Measurements from ENCODE around the gene SZT2. TPM values are rescaled to one million over a fixed set of nuclear protein-coding genes. Genes with fewer than 3 reads are reported as not detected.
"Not testable (repeated sequence)": the region's sequence is repeated elsewhere in the genome, so short reads cannot be mapped to it uniquely, and the experiment has no call there.

SZT2 gene
- total RNA-seq, 1 experiment from 2014 or later, result 28.4 TPM

- H3K4me3 Mint-ChIP-seq, result not testable (repeated sequence)
- CTCF ChIA-PET, result interaction anchor here (1.1 to 3.1 kb wide), 7 partner anchors 84 to 500 kb away, joined by 3 to 100 read pairs (median 10); partner anchors contain the start of gene C1orf210
Measured at GRCh38 chr1:43413426-43413825, 23.7 kb downstream of the SZT2 start.

DNA sequence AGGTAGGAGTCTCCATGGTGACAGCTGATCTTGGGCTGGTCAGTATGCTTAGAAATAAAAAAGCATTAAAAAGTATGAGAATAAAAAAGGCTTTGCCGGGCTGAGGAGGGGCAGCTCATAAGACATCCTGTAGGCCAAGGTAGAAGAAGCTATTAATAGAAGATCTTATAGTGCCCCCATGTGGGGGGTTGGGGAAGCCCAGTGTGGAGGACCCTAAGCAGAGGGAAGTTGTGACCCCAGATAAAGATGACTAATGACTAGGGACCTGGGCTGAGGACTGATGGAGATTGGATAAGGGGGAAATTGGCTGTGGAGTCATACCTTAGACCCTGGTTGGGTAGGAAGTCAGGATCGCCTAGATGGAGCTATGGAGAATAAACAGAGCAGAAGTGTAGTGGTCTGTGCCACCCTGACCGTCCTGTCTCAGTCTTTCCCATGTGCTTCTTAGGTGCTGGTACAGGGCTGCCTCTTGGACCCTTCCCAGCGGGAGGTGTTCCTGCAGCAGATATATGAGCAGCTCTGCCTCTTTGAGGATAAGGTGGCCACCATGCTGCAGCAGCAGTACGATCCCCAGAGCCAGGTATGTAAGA is 25.0 kb downstream of the SZT2 start:
- DNase-seq (ENCODE audit: low spot score) (peak; percentile 81), ATAC-seq (peak; percentile 98)
- Mint-ChIP-seq H3K9me3 (peaks cover 6% of the 10 kb centered on the region), H3K27me3 (ENCODE audit: low read depth) (no peaks in the 10 kb centered on the region), H3K36me3 (peaks cover 7% of the 10 kb centered on the region), H3K4me3 (no peak overlapping the region), H3K27ac (no peak overlapping the region), H3K4me1 (no peaks in the 10 kb centered on the region)
- ChIA-PET POLR2A (interaction anchor here (0.5 to 1.6 kb wide), 3 partner anchors 56 to 569 kb away, joined by 3 to 7 read pairs (median 4); partner anchors contain the start of genes CDC20 and ZNF691), CTCF (interaction anchor here (0.5 to 3.1 kb wide), 52 partner anchors 9 to 516 kb away, joined by 3 to 100 read pairs (median 4); partner anchors contain the start of genes C1orf210, CDC20, CFAP57 and EBNA1BP2)
- TF ChIP-seq, protein P1, sequence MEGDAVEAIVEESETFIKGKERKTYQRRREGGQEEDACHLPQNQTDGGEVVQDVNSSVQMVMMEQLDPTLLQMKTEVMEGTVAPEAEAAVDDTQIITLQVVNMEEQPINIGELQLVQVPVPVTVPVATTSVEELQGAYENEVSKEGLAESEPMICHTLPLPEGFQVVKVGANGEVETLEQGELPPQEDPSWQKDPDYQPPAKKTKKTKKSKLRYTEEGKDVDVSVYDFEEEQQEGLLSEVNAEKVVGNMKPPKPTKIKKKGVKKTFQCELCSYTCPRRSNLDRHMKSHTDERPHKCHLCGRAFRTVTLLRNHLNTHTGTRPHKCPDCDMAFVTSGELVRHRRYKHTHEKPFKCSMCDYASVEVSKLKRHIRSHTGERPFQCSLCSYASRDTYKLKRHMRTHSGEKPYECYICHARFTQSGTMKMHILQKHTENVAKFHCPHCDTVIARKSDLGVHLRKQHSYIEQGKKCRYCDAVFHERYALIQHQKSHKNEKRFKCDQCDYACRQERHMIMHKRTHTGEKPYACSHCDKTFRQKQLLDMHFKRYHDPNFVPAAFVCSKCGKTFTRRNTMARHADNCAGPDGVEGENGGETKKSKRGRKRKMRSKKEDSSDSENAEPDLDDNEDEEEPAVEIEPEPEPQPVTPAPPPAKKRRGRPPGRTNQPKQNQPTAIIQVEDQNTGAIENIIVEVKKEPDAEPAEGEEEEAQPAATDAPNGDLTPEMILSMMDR (IDR thresholded peaks at IDR 0.05), result peak; percentile 58
- TF ChIP-seq, protein P2, sequence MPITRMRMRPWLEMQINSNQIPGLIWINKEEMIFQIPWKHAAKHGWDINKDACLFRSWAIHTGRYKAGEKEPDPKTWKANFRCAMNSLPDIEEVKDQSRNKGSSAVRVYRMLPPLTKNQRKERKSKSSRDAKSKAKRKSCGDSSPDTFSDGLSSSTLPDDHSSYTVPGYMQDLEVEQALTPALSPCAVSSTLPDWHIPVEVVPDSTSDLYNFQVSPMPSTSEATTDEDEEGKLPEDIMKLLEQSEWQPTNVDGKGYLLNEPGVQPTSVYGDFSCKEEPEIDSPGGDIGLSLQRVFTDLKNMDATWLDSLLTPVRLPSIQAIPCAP (CRISPR knock-in tag; IDR thresholded peaks at IDR 0.05), result no peak
- no peak for TF ChIP-seq NR1H2 (CRISPR knock-in tag; IDR thresholded peaks at IDR 0.05)

More at GRCh38 chr1:43413426-43413825, 23.7 kb downstream of the SZT2 start:
- H3K36me3 Mint-ChIP-seq, result peaks cover 10% of the 10 kb centered on the region
- not testable (repeated sequence) for DNase-seq (ENCODE audit: low spot score); H3K4me1 Mint-ChIP-seq; H3K9me3 Mint-ChIP-seq; H3K27ac Mint-ChIP-seq; ATAC-seq; H3K27me3 Mint-ChIP-seq (ENCODE audit: low read depth)
- POLR2A ChIA-PET, result interaction anchor here (1.6 kb wide), 1 partner anchor 55 kb away, joined by 7 read pairs; the partner anchor contains the start of gene CDC20
- TF ChIP-seq GTF2I (CRISPR knock-in tag; conservative IDR thresholded peaks at IDR 0.05), result 0 out of 2 replicates have a peak, but pooled peaks have one; percentile 32

DNA sequence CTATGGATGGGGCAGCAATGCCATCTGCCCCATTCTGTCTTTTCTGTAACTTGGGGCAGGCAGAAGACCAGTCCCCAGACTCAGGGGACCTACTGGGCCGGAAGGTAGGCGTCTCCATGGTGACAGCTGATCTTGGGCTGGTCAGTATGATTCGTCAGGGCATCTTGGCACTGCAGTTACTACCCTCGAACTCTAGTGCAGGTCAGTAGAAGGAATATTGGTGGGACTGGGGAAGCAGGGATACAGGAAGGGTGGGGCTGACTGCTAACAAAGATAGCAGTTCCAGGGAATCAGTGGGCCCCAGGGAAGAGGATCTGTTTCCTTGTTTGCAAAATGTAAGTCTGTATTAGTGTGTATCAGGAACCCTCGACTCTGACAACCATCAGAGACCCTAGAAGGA is 26.2 kb downstream of the SZT2 start:
- peaks cover 6% of the 10 kb centered on the region for H3K9me3 Mint-ChIP-seq
- POLR2A ChIA-PET, result no interaction called here
- H3K27me3 Mint-ChIP-seq (ENCODE audit: low read depth), result no peaks in the 10 kb centered on the region
- H3K27ac Mint-ChIP-seq, result no peak overlapping the region
- peaks cover 11% of the 10 kb centered on the region for H3K36me3 Mint-ChIP-seq
- no peak overlapping the region for H3K4me3 Mint-ChIP-seq
- no peak for ATAC-seq
- no peaks in the 10 kb centered on the region for H3K4me1 Mint-ChIP-seq
- DNase-seq (ENCODE audit: low spot score), result no peak
- CTCF ChIA-PET, result interaction anchor here (1.8 to 3.1 kb wide), 2 partner anchors 25 to 187 kb away, joined by 7 to 100 read pairs; no protein-coding TSS in a partner anchor
- TF ChIP-seq, protein P3, sequence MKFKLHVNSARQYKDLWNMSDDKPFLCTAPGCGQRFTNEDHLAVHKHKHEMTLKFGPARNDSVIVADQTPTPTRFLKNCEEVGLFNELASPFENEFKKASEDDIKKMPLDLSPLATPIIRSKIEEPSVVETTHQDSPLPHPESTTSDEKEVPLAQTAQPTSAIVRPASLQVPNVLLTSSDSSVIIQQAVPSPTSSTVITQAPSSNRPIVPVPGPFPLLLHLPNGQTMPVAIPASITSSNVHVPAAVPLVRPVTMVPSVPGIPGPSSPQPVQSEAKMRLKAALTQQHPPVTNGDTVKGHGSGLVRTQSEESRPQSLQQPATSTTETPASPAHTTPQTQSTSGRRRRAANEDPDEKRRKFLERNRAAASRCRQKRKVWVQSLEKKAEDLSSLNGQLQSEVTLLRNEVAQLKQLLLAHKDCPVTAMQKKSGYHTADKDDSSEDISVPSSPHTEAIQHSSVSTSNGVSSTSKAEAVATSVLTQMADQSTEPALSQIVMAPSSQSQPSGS (CRISPR knock-in tag; IDR thresholded peaks at IDR 0.05; ENCODE audit: borderline replicate concordance, low read depth), result no peak
- TF ChIP-seq MXD4 (CRISPR knock-in tag; IDR thresholded peaks at IDR 0.05; ENCODE audit: borderline replicate concordance) (no peak), ZNF138 (CRISPR knock-in tag; conservative IDR thresholded peaks at IDR 0.05) (no peak), PREB (CRISPR knock-in tag; IDR thresholded peaks at IDR 0.05; ENCODE audit: borderline replicate concordance) (no peak), USF2 (CRISPR knock-in tag; IDR thresholded peaks at IDR 0.05) (no peak), SP1 (CRISPR knock-in tag; conservative IDR thresholded peaks at IDR 0.05) (no peak), ZNF532 (CRISPR knock-in tag; IDR thresholded peaks at IDR 0.05; ENCODE audit: borderline replicate concordance) (no peak), AR (CRISPR knock-in tag; IDR thresholded peaks at IDR 0.05) (no peak), NFYB (CRISPR knock-in tag; conservative IDR thresholded peaks at IDR 0.05; ENCODE audit: low read depth) (no peak), GABPB1 (CRISPR knock-in tag; IDR thresholded peaks at IDR 0.05) (no peak)
- TF ChIP-seq, protein P4, sequence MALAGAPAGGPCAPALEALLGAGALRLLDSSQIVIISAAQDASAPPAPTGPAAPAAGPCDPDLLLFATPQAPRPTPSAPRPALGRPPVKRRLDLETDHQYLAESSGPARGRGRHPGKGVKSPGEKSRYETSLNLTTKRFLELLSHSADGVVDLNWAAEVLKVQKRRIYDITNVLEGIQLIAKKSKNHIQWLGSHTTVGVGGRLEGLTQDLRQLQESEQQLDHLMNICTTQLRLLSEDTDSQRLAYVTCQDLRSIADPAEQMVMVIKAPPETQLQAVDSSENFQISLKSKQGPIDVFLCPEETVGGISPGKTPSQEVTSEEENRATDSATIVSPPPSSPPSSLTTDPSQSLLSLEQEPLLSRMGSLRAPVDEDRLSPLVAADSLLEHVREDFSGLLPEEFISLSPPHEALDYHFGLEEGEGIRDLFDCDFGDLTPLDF (CRISPR knock-in tag; IDR thresholded peaks at IDR 0.05), result no peak

Data from WTC11 (cell line).